ENCODE measurements around the gene ALG14.
"Not testable (repeated sequence)": the region's sequence is repeated elsewhere in the genome, so short reads cannot be mapped to it uniquely, and the experiment has no call there.

- not testable (repeated sequence) for TF ChIP-seq POLR2A, CTCF (IDR thresholded peaks at IDR 0.05)
Observed at GRCh38 chr1:94995536-94995935, 77.2 kb downstream of the ALG14 start.

Data from esophagus squamous epithelium (tissue), 4 donors.